OCI-LY3 (cell line): ENCODE data around the gene INPP5K.

Experiments used
- H2AFZ ChIP-seq: fragments of 200-600, 300-600 bp; shearing (Covaris generic); 2 replicates; pipeline ENCODE4 v1.6.0; 2014; ENCODE audit warnings: antibody characterized with exemption, low read depth, low read length
- H3K27ac ChIP-seq: fragments of 200-600, 300-600 bp; sonication (generic); 2 replicates; pipeline ENCODE4 v1.5.1; 2014; ENCODE audit warnings: mild to moderate bottlenecking, low read length, moderate library complexity, mixed read lengths
- H3K27me3 ChIP-seq: fragments of 200-600, 300-600 bp; sonication (generic); 2 replicates; pipeline ENCODE4 v1.6.1; 2014; ENCODE audit warnings: low read depth, low read length, mixed read lengths
- H3K36me3 ChIP-seq: fragments of 200-600, 300-600 bp; sonication (generic); replicated peaks from 2 replicates; pipeline ENCODE3; 2014; ENCODE audit warnings: low read depth, low read length, mixed read lengths
- H3K4me1 ChIP-seq: fragments of 300-600, 200-600 bp; sonication (generic); 2 replicates; pipeline ENCODE4 v1.6.1; 2014; ENCODE audit warnings: low read length, mixed read lengths
- H3K4me2 ChIP-seq: fragments of 200-600, 300-600 bp; sonication (generic); 2 replicates; pipeline ENCODE4 v1.6.1; 2014; ENCODE audit warnings: low read length, mixed read lengths
- H3K4me3 ChIP-seq: fragments of 300-600, 200-600 bp; sonication (generic); 2 replicates; pipeline ENCODE4 v1.5.1; 2014; ENCODE audit warnings: antibody characterized with exemption, mild to moderate bottlenecking, low read length, moderate library complexity
- H3K79me2 ChIP-seq: fragments of 300-600, 200-600 bp; shearing (Covaris generic); 2 replicates; pipeline ENCODE4 v1.6.1; 2014; ENCODE audit warnings: mild to moderate bottlenecking, low read length, mixed read lengths
- H3K9ac ChIP-seq: fragments of 300-600, 200-600 bp; shearing (Covaris generic); 2 replicates; pipeline ENCODE4 v1.6.0; 2014; ENCODE audit warnings: mild to moderate bottlenecking, low read length, moderate library complexity
- H3K9me3 ChIP-seq: fragments of 200-600, 300-600 bp; shearing (Covaris generic); 2 replicates; pipeline ENCODE4 v1.6.1; 2014; ENCODE audit warnings: low read length, mixed read lengths; ENCODE audit not compliant: insufficient read depth
- H4K20me1 ChIP-seq: fragments of 200-600, 300-600 bp; sonication (generic); 2 replicates; pipeline ENCODE4 v1.6.1; 2016; ENCODE audit warnings: low read length, mixed read lengths; ENCODE audit not compliant: insufficient read depth
- EZH2phosphoT487 ChIP-seq: fragments of 200-600 bp; shearing (Covaris generic); IDR thresholded peaks from 2 replicates; pipeline ENCODE4 v1.6.1; 2018; ENCODE audit warnings: antibody characterized with exemption, mixed run types, low read depth
- TF ChIP-seq, protein P1 (sequence below): fragments of 200-600, 300-600 bp; sonication (generic); IDR thresholded peaks from 2 replicates; pipeline ENCODE4 v1.5.1; 2014; ENCODE audit warnings: antibody characterized with exemption, low read length, low read depth

The INPP5K gene

DNA sequence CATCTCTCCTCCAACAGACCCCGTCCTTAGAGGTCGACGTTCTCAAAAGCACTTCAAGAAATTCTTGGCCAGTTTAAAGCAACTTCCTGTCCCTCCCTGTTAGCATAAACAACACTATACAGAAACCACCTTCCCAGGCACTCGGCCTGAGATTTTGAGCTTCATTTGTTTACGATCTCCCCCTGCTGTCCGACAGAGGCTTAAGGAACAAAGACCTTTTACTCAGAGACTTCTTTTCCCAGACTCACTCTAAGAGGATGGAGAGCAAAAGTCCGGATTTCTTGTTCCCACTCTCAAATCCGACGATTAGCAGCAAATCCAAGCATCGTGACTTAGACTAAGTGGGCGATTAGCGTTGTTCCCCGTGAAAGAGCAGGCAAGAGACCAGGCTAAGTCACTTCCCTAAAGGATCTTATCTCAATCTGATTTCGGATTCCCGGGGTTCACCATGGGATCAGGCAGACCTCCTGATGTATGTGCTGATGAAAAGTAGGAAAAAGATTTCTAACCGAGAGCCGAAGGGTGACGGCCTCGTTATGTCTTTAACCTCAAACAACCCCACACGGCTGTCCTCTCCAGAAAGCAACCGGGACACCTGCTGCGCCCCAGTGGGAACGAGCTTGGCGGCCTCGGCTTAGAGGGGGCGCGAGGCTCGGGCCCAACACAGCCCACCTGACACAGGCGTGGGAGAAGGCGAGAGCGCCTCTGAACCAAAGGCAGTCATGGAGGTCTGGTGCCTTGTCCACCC, 598 bp downstream of the INPP5K start:
- Histone ChIP-seq H3K4me2 (peak overlapping the region; percentile 96), H3K4me3 (peak overlapping the region; percentile 98), H3K27me3 (no peaks in the 10 kb centered on the region), H2AFZ (no peak overlapping the region), H3K36me3 (no peaks in the 10 kb centered on the region), H3K9me3 (no peaks in the 10 kb centered on the region), H3K4me1 (peaks cover 11% of the 10 kb centered on the region), H3K27ac (no peak overlapping the region), H4K20me1 (no peaks in the 10 kb centered on the region), H3K9ac (peak overlapping the region; percentile 55), H3K79me2 (peaks cover 14% of the 10 kb centered on the region; the same call in 1 of the 2 replicates)
- TF ChIP-seq, protein P1, sequence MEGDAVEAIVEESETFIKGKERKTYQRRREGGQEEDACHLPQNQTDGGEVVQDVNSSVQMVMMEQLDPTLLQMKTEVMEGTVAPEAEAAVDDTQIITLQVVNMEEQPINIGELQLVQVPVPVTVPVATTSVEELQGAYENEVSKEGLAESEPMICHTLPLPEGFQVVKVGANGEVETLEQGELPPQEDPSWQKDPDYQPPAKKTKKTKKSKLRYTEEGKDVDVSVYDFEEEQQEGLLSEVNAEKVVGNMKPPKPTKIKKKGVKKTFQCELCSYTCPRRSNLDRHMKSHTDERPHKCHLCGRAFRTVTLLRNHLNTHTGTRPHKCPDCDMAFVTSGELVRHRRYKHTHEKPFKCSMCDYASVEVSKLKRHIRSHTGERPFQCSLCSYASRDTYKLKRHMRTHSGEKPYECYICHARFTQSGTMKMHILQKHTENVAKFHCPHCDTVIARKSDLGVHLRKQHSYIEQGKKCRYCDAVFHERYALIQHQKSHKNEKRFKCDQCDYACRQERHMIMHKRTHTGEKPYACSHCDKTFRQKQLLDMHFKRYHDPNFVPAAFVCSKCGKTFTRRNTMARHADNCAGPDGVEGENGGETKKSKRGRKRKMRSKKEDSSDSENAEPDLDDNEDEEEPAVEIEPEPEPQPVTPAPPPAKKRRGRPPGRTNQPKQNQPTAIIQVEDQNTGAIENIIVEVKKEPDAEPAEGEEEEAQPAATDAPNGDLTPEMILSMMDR: peak; percentile 50
- no peak for TF ChIP-seq EZH2phosphoT487

DNA sequence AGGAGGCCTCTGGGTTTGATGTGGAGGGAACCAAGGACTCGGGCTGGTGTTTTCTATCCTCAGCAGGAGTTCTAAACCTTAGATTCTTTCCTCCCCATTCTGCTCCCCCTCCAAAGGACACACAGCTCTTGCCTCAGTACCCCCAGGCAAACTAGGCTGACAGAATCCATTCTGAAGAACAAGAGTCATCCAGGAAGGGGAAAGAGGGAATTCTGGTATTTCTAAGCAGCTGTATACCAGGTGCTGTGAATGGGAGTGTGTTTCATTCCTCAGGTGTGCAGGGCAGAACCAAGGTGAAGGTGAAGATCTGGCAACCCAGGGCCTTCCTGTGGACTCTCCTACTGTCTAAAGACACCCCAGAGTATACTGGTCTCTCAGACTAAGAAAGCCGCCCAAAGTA, 4.1 kb downstream of the INPP5K start:
- no peaks in the 10 kb centered on the region for H4K20me1 ChIP-seq
- no peaks in the 10 kb centered on the region for H3K9me3 ChIP-seq
- peaks cover 5% of the 10 kb centered on the region for H3K4me1 ChIP-seq
- no peak overlapping the region for H3K9ac ChIP-seq
- peaks cover 10% of the 10 kb centered on the region; the same call in 1 of the 2 replicates for H3K79me2 ChIP-seq
- no peaks in the 10 kb centered on the region for H3K36me3 ChIP-seq
- H3K4me3 ChIP-seq: no peak overlapping the region
- H2AFZ ChIP-seq: no peak overlapping the region
- no peaks in the 10 kb centered on the region for H3K27me3 ChIP-seq
- TF ChIP-seq, protein P1: no peak
- TF ChIP-seq EZH2phosphoT487: no peak
- no peak overlapping the region for H3K4me2 ChIP-seq
- no peak overlapping the region for H3K27ac ChIP-seq

DNA sequence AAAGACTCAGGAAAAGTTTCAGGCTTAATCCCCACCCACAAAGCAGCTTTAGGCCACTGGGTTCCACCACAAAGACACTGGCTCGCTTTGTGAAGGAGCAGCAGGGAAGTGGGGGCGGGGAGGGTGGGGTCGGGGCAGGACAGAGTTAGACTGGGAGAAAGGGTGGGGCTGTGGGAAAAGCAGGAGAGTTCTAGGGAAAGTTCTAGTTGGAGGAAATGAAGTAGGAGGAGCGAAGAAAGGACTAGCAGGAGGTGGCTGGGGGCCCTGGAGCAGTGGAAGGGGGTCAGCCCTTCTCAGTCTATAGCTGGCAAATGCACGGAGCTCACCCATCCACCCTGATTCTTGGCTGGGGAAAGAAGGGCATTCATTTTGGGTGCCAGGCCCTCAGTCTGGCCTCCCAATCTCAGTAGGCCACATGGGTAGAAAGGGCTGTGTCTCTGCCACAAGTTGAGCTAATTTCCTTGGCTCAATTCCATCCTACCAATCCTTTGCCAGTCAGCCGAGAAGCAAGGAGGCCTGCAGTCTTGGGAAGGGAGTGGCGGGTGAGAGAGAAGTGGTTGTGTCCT, 4.6 kb downstream of the INPP5K start:
- Histone ChIP-seq H2AFZ (no peak overlapping the region), H3K9ac (no peak overlapping the region), H3K4me2 (no peak overlapping the region), H4K20me1 (no peaks in the 10 kb centered on the region), H3K36me3 (no peaks in the 10 kb centered on the region), H3K4me1 (peaks cover 5% of the 10 kb centered on the region), H3K27ac (no peak overlapping the region), H3K79me2 (peaks cover 6% of the 10 kb centered on the region; the same call in 1 of the 2 replicates), H3K27me3 (no peaks in the 10 kb centered on the region), H3K9me3 (no peaks in the 10 kb centered on the region), H3K4me3 (no peak overlapping the region)
- no peak for TF ChIP-seq EZH2phosphoT487
- TF ChIP-seq, protein P1: no peak

DNA sequence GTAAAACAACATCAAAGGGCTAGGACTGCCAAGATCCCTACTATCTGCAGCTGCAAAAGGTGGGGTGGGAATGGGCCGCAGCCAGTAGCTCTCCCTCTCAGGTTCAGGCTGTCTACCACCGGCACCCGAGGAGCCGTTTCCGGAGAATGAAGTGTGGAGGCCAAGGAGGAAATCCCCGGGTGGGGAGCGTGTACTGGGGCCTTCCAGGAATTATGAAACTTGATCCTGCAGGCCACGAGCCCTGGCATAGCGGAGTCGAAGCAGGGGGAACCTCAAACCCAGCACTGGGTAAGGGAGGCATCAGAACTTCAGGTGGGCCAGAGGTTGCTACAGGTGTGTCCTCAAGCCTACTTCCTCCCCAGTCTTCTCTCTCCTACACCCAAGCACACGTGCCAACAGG, 5.1 kb downstream of the INPP5K start:
- H4K20me1 ChIP-seq: no peaks in the 10 kb centered on the region
- H3K4me1 ChIP-seq: peaks cover 5% of the 10 kb centered on the region
- H3K36me3 ChIP-seq: no peaks in the 10 kb centered on the region
- H3K9me3 ChIP-seq: no peaks in the 10 kb centered on the region
- H3K27ac ChIP-seq: no peak overlapping the region
- peaks cover 6% of the 10 kb centered on the region; the same call in 1 of the 2 replicates for H3K79me2 ChIP-seq
- H2AFZ ChIP-seq: no peak overlapping the region
- H3K4me2 ChIP-seq: no peak overlapping the region
- no peak overlapping the region for H3K9ac ChIP-seq
- no peaks in the 10 kb centered on the region for H3K27me3 ChIP-seq
- no peak overlapping the region for H3K4me3 ChIP-seq
- TF ChIP-seq EZH2phosphoT487: no peak
- TF ChIP-seq, protein P1: no peak
